ENCODE measurements around the gene CPTP.
A peak's percentile ranks its signal among the peaks of the same experiment; 100 is the strongest.

Gene CPTP

GRCh38 chr1:1354271-1355247, 30.0 kb downstream of the CPTP start:
- no peak for TF ChIP-seq CTCF (IDR thresholded peaks at IDR 0.05)
- H3K4me1 ChIP-seq, result no peaks in the 10 kb centered on the region
- no peak overlapping the region for H3K4me3 ChIP-seq (ENCODE audit: low read depth, low read length)
- no peak overlapping the region for H3K27ac ChIP-seq
- H3K9me3 ChIP-seq (ENCODE audit: control insufficient read depth, low read length), result no peaks in the 10 kb centered on the region
- no peak overlapping the region for H3K4me2 ChIP-seq (ENCODE audit: low read length)
- no peaks in the 10 kb centered on the region for H3K27me3 ChIP-seq (ENCODE audit: control insufficient read depth, insufficient read depth, low read length)
- H3K79me2 ChIP-seq, result no peaks in the 10 kb centered on the region
- no peak overlapping the region for H2AFZ ChIP-seq
- H3K9ac ChIP-seq, result no peak overlapping the region
- no peaks in the 10 kb centered on the region for H3K36me3 ChIP-seq (ENCODE audit: control insufficient read depth, insufficient read depth, low read length)

GRCh38 chr1:1355416-1355815, 30.8 kb downstream of the CPTP start:
- Histone ChIP-seq H3K27ac (no peak overlapping the region), H3K27me3 (ENCODE audit: control insufficient read depth, insufficient read depth, low read length) (no peaks in the 10 kb centered on the region), H2AFZ (no peak overlapping the region), H3K9me3 (ENCODE audit: control insufficient read depth, low read length) (no peaks in the 10 kb centered on the region), H3K9ac (no peak overlapping the region), H3K4me2 (ENCODE audit: low read length) (peak overlapping the region; percentile 44), H3K36me3 (ENCODE audit: control insufficient read depth, insufficient read depth, low read length) (no peaks in the 10 kb centered on the region), H3K79me2 (no peaks in the 10 kb centered on the region), H3K4me1 (no peaks in the 10 kb centered on the region), H3K4me3 (ENCODE audit: low read depth, low read length) (no peak overlapping the region)
- no peak for TF ChIP-seq CTCF (IDR thresholded peaks at IDR 0.05)

- no peaks in the 10 kb centered on the region for H3K27me3 ChIP-seq (ENCODE audit: control insufficient read depth, insufficient read depth, low read length)
These were observed 31.7 kb downstream of the CPTP start for GRCh38 chr1:1356166-1356795.

GRCh38 chr1:1356796-1357401, 32.3 kb downstream of the CPTP start:
- Histone ChIP-seq H3K9me3 (ENCODE audit: control insufficient read depth, low read length) (no peaks in the 10 kb centered on the region), H3K4me3 (ENCODE audit: low read depth, low read length) (no peak overlapping the region), H3K9ac (no peak overlapping the region), H3K4me2 (ENCODE audit: low read length) (no peak overlapping the region), H3K79me2 (no peaks in the 10 kb centered on the region), H2AFZ (no peak overlapping the region), H3K27ac (no peak overlapping the region), H3K27me3 (ENCODE audit: control insufficient read depth, insufficient read depth, low read length) (no peaks in the 10 kb centered on the region), H3K4me1 (no peaks in the 10 kb centered on the region), H3K36me3 (ENCODE audit: control insufficient read depth, insufficient read depth, low read length) (no peaks in the 10 kb centered on the region)
- no peak for TF ChIP-seq CTCF (IDR thresholded peaks at IDR 0.05)

More at GRCh38 chr1:1356166-1356795, 31.7 kb downstream of the CPTP start:
- Histone ChIP-seq H3K36me3 (ENCODE audit: control insufficient read depth, insufficient read depth, low read length) (no peaks in the 10 kb centered on the region), H3K79me2 (no peaks in the 10 kb centered on the region), H3K4me2 (ENCODE audit: low read length) (no peak overlapping the region), H3K27ac (no peak overlapping the region), H2AFZ (no peak overlapping the region), H3K4me1 (no peaks in the 10 kb centered on the region), H3K9me3 (ENCODE audit: control insufficient read depth, low read length) (no peaks in the 10 kb centered on the region), H3K4me3 (ENCODE audit: low read depth, low read length) (no peak overlapping the region), H3K9ac (no peak overlapping the region)
- TF ChIP-seq CTCF (IDR thresholded peaks at IDR 0.05), result no peak

Measured in parathyroid adenoma (tissue), 2 donors.